ENCODE measurements around the gene DENND11.
A peak's percentile ranks its signal among the peaks of the same experiment; 100 is the strongest.

Gene DENND11

GRCh38 chr7:141685285-141686023, 16.5 kb downstream of the DENND11 start:
- H4K8ac ChIP-seq (ENCODE audit: low read depth, low read length), result no peak overlapping the region
- no peak overlapping the region for H3K27ac ChIP-seq (ENCODE audit: low read depth, low read length)
- H3K4me2 ChIP-seq (ENCODE audit: low read length), result no peak overlapping the region
- H2BK12ac ChIP-seq (ENCODE audit: low read length), result no peak overlapping the region
- no peaks in the 10 kb centered on the region for H3K79me2 ChIP-seq (ENCODE audit: control insufficient read depth, insufficient read depth, low read length, poor library complexity)
- H3K36me3 ChIP-seq (ENCODE audit: control insufficient read depth in 1 of 2, insufficient read depth in 2 of 2, low read length in 2 of 2), result peaks cover 5 to 17% of the 10 kb centered on the region in 2 experiments
- no peak overlapping the region for H2BK120ac ChIP-seq (ENCODE audit: insufficient read depth, low read length, poor library complexity)
- H3K27me3 ChIP-seq (ENCODE audit: insufficient read depth, low read length), result no peaks in the 10 kb centered on the region
- no peak overlapping the region for H4K91ac ChIP-seq (ENCODE audit: low read depth, low read length)
- no peaks in the 10 kb centered on the region for H3K79me1 ChIP-seq (ENCODE audit: low read length)
- H4K12ac ChIP-seq (ENCODE audit: low read depth, low read length), result no peak overlapping the region
- no peak overlapping the region for H2BK5ac ChIP-seq (ENCODE audit: low read depth, low read length, poor library complexity)
- no peak overlapping the region for H3K9ac ChIP-seq (ENCODE audit: low read length)
- no peak overlapping the region for H3K23ac ChIP-seq (ENCODE audit: low read length)
- no CpG with 5 or more reads among the region's 27 CpGs for WGBS (ENCODE audit: extremely low coverage, insufficient coverage, insufficient read length)
- no peaks in the 10 kb centered on the region for H3K9me3 ChIP-seq (ENCODE audit: insufficient read depth, low read depth, low read length)
- H3K4me3 ChIP-seq (ENCODE audit: low read depth, low read length), result peak overlapping the region; percentile 4
- no peak overlapping the region for H3K4ac ChIP-seq (ENCODE audit: low read depth, low read length)
- DNase-seq, result no peak
- H2AFZ ChIP-seq (ENCODE audit: insufficient read depth, low read length, poor library complexity), result no peak overlapping the region
- H2AK5ac ChIP-seq (ENCODE audit: low read length), result no peak overlapping the region
- H3K18ac ChIP-seq (ENCODE audit: low read length), result no peak overlapping the region
- no peaks in the 10 kb centered on the region for H3K4me1 ChIP-seq (ENCODE audit: control insufficient read depth in 1 of 2, insufficient read depth in 2 of 2, low read length in 2 of 2)
- H3K14ac ChIP-seq (ENCODE audit: low read length), result no peak overlapping the region

- Histone ChIP-seq H3K4me3 (ENCODE audit: low read depth, low read length) (no peak overlapping the region), H3K79me2 (ENCODE audit: control insufficient read depth, insufficient read depth, low read length, poor library complexity) (peaks cover 2% of the 10 kb centered on the region), H3K9me3 (ENCODE audit: insufficient read depth, low read depth, low read length) (no peaks in the 10 kb centered on the region), H3K9ac (ENCODE audit: low read length) (no peak overlapping the region), H2AFZ (ENCODE audit: insufficient read depth, low read length, poor library complexity) (no peak overlapping the region), H3K36me3 (ENCODE audit: control insufficient read depth in 1 of 2, insufficient read depth in 2 of 2, low read length in 2 of 2) (peaks cover 2 to 7% of the 10 kb centered on the region in 2 experiments), H2BK120ac (ENCODE audit: insufficient read depth, low read length, poor library complexity) (no peak overlapping the region), H3K23ac (ENCODE audit: low read length) (no peak overlapping the region), H3K4me2 (ENCODE audit: low read length) (no peak overlapping the region), H4K8ac (ENCODE audit: low read depth, low read length) (no peak overlapping the region), H3K4ac (ENCODE audit: low read depth, low read length) (no peak overlapping the region), H4K12ac (ENCODE audit: low read depth, low read length) (no peak overlapping the region), H3K27me3 (ENCODE audit: insufficient read depth, low read length) (no peaks in the 10 kb centered on the region), H3K18ac (ENCODE audit: low read length) (no peak overlapping the region), H3K4me1 (ENCODE audit: control insufficient read depth in 1 of 2, insufficient read depth in 2 of 2, low read length in 2 of 2) (peaks cover 5 to 6% of the 10 kb centered on the region in 2 experiments), H4K91ac (ENCODE audit: low read depth, low read length) (no peak overlapping the region), H2AK5ac (ENCODE audit: low read length) (no peak overlapping the region), H3K79me1 (ENCODE audit: low read length) (peaks cover 6% of the 10 kb centered on the region), H2BK12ac (ENCODE audit: low read length) (no peak overlapping the region), H3K14ac (ENCODE audit: low read length) (no peak overlapping the region), H2BK5ac (ENCODE audit: low read depth, low read length, poor library complexity) (no peak overlapping the region), H3K27ac (ENCODE audit: low read depth, low read length) (no peak overlapping the region)
- no peak for DNase-seq
Observed at GRCh38 chr7:141679014-141679413, 23.0 kb downstream of the DENND11 start.

DNA sequence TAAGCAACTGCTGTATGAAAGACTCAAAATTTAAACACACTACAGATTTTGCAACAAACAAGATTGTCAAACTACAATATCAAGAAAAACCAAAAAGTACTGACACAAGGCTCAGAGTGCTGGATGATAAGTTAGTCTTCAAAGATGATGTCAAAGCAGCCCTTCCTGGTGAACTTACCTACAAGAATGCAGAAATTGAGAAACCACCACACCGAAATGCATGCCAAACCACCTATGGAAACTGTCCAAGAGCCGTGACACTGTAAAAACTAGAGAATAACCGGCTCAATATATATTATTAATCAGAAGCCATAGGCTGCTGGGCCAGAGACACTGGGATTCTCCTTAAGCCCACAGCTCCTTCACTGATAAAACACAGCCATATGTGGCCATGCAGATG, 25.3 kb downstream of the DENND11 start:
- H3K9ac ChIP-seq (ENCODE audit: low read length), result no peak overlapping the region
- DNase-seq, result no peak
- H3K27ac ChIP-seq (ENCODE audit: low read depth, low read length), result no peak overlapping the region
- H2BK120ac ChIP-seq (ENCODE audit: insufficient read depth, low read length, poor library complexity), result no peak overlapping the region
- H3K18ac ChIP-seq (ENCODE audit: low read length), result no peak overlapping the region
- H2BK12ac ChIP-seq (ENCODE audit: low read length), result no peak overlapping the region
- no peak overlapping the region for H2AK5ac ChIP-seq (ENCODE audit: low read length)
- H4K91ac ChIP-seq (ENCODE audit: low read depth, low read length), result no peak overlapping the region
- H2BK5ac ChIP-seq (ENCODE audit: low read depth, low read length, poor library complexity), result no peak overlapping the region
- no peak overlapping the region for H2AFZ ChIP-seq (ENCODE audit: insufficient read depth, low read length, poor library complexity)
- peaks cover 2% of the 10 kb centered on the region for H3K9me3 ChIP-seq (ENCODE audit: insufficient read depth, low read depth, low read length)
- WGBS (ENCODE audit: extremely low coverage, insufficient coverage, insufficient read length), result no CpG with 5 or more reads among the region's 3 CpGs
- H3K14ac ChIP-seq (ENCODE audit: low read length), result no peak overlapping the region
- peaks cover 2% of the 10 kb centered on the region for H3K79me2 ChIP-seq (ENCODE audit: control insufficient read depth, insufficient read depth, low read length, poor library complexity)
- H3K4me1 ChIP-seq (ENCODE audit: control insufficient read depth in 1 of 2, insufficient read depth in 2 of 2, low read length in 2 of 2), result peaks cover 6 to 10% of the 10 kb centered on the region in 2 experiments
- no peaks in the 10 kb centered on the region for H3K27me3 ChIP-seq (ENCODE audit: insufficient read depth, low read length)
- no peak overlapping the region for H3K4ac ChIP-seq (ENCODE audit: low read depth, low read length)
- H4K12ac ChIP-seq (ENCODE audit: low read depth, low read length), result no peak overlapping the region
- H4K8ac ChIP-seq (ENCODE audit: low read depth, low read length), result no peak overlapping the region
- H3K79me1 ChIP-seq (ENCODE audit: low read length), result peaks cover 9% of the 10 kb centered on the region
- H3K4me2 ChIP-seq (ENCODE audit: low read length), result no peak overlapping the region
- no peak overlapping the region for H3K4me3 ChIP-seq (ENCODE audit: low read depth, low read length)
- peaks cover 3 to 10% of the 10 kb centered on the region in 2 experiments for H3K36me3 ChIP-seq (ENCODE audit: control insufficient read depth in 1 of 2, insufficient read depth in 2 of 2, low read length in 2 of 2)
- H3K23ac ChIP-seq (ENCODE audit: low read length), result no peak overlapping the region

DNA sequence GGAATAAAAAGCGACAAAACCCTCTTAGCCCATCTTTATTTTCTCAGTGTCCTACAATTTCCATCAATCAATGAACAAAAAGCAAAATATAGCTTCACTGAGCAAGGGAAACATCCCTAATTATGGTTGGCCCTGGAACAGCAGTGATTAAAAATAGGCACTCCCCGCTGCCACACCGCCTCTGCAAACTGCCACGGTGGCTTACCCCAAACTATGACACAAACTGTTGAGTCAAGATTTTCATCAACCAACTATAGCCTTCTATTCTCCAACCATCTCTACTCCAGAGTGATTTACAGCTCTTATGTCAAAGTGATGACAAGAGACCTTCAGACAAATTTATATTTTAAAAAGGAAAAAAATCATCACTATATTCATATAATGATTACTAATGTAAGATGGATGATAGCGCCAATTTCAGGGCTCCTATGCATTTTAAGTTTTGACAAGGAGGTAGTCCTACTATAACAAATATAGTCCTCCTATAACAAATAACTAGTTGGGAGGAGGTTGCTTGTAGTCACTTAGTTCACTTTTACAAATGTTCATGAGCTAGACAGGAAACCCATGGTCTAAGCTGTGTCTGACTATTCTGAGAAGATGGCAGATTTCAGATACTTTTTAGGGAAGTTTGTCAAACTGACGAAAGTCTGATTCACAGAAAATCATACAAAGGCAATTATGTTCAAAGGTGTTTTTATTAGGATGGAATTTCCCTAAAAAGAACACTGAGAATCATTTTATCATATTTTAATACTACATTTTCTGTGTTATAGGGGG, 26.3 kb downstream of the DENND11 start:
- Histone ChIP-seq H4K12ac (ENCODE audit: low read depth, low read length) (no peak overlapping the region), H2AFZ (ENCODE audit: insufficient read depth, low read length, poor library complexity) (no peak overlapping the region), H3K4me2 (ENCODE audit: low read length) (no peak overlapping the region), H3K4ac (ENCODE audit: low read depth, low read length) (peak overlapping the region; percentile 13), H2BK120ac (ENCODE audit: insufficient read depth, low read length, poor library complexity) (peak overlapping the region; percentile 96), H3K27ac (ENCODE audit: low read depth, low read length) (peak overlapping the region; percentile 94), H3K79me2 (ENCODE audit: control insufficient read depth, insufficient read depth, low read length, poor library complexity) (peaks cover 2% of the 10 kb centered on the region), H3K4me3 (ENCODE audit: low read depth, low read length) (no peak overlapping the region), H4K8ac (ENCODE audit: low read depth, low read length) (no peak overlapping the region), H3K79me1 (ENCODE audit: low read length) (peaks cover 9% of the 10 kb centered on the region), H2AK5ac (ENCODE audit: low read length) (no peak overlapping the region), H3K18ac (ENCODE audit: low read length) (no peak overlapping the region), H3K9ac (ENCODE audit: low read length) (no peak overlapping the region), H2BK12ac (ENCODE audit: low read length) (peak overlapping the region; percentile 44), H3K36me3 (ENCODE audit: control insufficient read depth in 1 of 2, insufficient read depth in 2 of 2, low read length in 2 of 2) (peaks cover 3 to 11% of the 10 kb centered on the region in 2 experiments), H3K9me3 (ENCODE audit: insufficient read depth, low read depth, low read length) (peaks cover 2% of the 10 kb centered on the region), H3K23ac (ENCODE audit: low read length) (no peak overlapping the region), H2BK5ac (ENCODE audit: low read depth, low read length, poor library complexity) (peak overlapping the region; percentile 75), H3K27me3 (ENCODE audit: insufficient read depth, low read length) (no peaks in the 10 kb centered on the region), H3K4me1 (ENCODE audit: control insufficient read depth in 1 of 2, insufficient read depth in 2 of 2, low read length in 2 of 2) (peaks cover 6 to 10% of the 10 kb centered on the region in 2 experiments), H4K91ac (ENCODE audit: low read depth, low read length) (peak overlapping the region; percentile 93), H3K14ac (ENCODE audit: low read length) (no peak overlapping the region)
- WGBS (ENCODE audit: extremely low coverage, insufficient coverage, insufficient read length), result no CpG with 5 or more reads among the region's 6 CpGs
- no peak for DNase-seq
